OCI-M2 (cell line): ENCODE data around the gene STX10.
A peak's percentile ranks its signal among the peaks of the same experiment; 100 is the strongest.

Experiments
- DNase-seq: peaks from one replicate; lab custom pipeline; 2025; ENCODE audit not compliant: unreplicated experiment; lab: John Stamatoyannopoulos, UW

The STX10 gene

DNA sequence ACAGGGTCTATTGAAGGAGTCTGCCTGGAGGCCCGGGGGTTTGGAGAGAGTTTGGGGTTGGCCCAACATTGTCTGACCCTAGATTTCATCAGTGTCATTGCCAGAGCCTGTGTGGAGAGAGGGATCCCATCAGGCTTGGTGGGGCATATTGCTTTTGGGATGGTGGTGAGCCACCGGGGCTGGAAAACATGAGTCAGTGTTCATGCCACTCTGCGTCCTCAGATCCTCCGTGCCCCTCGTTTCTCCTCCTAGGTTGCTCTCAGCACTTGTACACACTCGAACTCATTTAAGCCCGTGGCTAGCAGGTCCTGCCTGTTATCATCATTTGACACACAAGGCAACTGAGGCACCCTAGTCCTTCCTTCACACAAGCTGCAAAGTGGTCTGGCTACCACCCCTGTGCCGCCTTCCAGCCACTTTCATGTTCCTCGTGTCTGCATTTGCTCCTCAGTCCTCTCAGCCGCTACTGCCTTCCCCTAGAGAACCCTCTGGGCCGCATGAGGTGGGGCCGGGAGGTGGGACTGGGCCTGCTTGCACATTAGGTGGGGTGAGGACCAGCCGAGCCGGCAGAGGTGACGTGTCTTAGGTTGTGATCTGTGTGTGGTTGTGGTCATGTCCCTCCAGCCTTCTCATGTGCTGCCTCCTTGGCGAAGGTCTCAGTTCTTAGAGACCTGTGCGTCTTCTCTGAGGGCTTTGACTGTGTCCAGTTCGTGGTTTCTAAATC is 28.5 kb downstream of the STX10 start:
- no peak for DNase-seq

DNA sequence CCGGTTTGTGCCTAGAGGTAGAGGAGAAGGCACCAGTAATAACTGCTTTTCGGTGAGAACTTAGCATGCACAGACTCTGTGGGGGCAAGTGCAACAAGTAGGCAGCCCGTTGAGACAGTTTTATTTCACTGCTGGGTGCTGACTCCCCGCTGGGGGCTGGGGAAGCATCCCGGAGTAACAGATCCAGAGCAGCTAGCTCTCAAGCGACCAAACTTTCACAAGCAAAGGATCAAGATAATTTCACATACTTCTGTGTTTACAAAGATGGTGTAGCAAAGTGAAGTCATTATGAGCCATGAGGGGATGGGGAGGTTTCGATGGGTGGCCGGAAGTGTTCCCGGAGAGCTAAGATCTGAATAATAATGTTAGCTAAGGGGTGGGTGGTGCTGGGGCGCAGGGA is 29.4 kb downstream of the STX10 start:
- no peak for DNase-seq

DNA sequence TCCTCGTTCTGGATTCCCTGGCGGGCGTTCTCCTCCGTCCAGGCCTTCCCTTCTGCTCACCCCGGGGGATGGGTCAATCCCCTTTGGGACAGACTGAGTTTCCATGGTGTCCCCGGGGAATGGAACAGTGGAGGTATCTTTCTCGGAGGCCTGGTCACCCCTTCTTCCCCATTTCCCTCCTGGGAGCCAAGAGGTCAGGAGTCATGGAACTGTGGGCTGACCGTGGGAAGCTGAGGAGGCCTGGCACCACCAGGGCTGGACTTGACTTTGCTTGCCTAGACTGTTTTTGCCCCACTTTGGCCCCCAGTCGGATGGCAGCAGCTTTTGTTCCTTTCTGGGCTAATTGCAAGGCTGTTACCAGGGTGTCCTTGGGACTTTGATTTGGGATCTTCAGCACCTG is 30.1 kb downstream of the STX10 start:
- no peak for DNase-seq

DNA sequence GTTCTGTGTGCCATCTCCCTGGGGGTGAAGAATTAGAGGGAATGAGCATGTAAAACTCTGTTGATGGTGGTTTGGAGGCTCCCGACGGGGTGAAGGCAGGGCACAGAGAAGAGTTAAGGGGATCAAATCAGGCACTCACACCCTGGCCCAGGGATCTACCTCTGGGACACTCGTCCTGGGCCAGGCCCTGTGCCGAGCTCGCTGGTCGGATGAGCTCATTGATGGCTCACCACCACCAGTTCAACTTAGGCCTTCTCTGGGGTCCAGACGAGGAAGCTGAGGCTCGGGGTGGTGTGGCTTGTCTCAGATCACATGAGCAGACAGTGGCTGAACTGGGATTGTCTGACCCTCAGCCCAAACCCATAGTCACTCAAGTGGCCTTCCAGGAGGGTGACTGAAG is 30.5 kb downstream of the STX10 start:
- no peak for DNase-seq

DNA sequence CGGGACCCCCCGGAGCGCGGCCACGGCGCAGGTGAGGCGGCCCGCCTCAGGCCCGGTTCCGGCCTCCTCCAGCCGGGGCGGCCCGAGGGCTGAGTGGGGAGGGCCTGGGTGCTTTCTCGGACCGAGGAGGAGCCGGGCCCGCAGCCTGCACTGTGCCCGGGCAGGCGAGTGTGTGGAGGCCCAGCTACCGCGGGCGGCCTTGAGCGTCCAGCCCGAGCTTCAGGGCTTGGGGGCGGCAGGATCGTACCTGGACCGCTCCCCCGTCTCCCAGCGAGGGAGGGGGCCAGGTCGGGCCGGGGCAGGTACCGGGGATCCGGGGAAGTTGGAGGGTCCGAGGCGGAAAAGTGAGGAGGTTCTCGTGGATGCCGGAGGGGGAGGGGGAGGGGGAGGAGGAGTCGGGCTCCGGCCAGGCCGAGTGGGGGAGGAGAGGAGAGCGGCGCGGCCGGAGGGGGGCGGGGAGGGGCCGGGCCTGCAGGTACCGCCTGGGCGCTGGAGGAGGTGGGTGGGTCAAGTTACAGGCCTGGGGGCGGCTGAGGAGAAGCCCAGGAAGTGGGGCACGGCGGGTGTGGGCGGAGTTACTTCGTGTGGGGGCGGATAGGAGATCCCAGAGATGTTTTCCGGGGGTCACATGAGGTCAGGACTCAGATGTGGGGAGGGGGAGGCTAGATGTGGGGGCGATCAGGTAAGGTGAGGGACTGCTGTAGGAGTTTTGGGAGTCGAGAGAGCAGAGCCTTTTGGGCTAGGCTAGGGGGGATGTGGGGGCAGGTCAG is 31.6 kb downstream of the STX10 start:
- DNase-seq = no peak

DNA sequence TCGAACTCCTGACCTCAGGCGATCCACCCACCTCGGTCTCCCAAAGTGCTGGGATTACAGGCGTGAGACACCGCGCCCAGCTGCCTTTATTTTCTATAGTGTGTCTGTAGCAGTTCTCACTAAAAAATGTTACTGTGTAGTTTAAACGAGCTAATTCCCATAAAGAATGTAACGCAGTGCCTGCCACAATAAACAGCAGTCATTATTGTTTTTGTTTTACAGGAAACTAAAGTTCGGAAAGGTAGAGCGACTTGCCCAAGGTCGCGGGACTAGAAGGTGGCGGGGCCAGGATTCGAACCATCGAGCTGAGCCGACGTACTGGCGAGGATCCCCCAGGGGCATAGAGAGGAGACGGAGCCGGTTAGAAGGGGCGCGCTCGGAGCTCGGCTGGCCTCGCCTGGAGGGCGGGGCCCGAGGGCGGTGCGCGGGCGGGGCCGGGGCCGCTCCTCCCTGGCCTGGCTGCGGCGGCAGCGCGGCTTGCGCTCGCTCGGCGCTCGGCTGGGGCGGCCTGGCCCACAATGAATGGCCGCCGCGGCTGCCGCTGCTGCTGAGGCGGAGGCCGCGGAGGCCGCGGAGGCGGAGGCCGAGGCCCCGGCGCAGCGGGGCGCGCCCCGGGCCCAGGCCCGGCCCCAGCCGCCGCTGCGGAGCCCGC is 32.3 kb downstream of the STX10 start, which contains the start of gene NACC1:
NACC1 (plus strand) TSS at position 493 of the 652 bp plus-strand sequence. CDS start 16,944 bp downstream, outside the sequence.
- DNase-seq = no peak

DNA sequence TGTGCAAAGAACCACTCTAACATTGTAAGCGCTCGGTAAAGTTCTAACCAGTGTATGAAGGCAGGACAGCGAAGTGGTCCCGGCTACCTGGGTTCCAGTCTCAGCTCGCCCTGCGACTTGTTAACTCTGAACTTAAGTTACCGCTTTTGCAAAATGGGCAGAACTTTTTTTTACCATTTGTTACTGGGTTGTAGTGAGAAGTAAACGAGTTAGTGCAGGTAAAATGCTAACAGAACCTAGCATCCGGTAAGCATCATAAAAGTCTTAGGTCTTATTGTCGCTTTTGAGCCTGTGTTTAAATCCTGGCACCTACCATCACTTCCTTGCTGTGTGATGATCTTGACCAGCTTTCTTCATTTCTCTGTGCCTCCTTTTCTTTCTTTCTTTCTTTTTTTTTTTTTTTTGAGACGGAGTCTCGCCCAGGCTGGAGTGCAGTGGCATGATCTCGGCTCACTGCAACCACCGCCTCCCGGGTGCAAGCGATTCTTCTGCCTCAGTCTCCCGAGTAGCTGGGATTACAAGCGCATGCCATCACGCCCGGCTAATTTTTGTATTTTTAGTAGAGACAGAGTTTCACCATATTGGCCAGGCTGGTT is 32.9 kb downstream of the STX10 start:
- DNase-seq = no peak

DNA sequence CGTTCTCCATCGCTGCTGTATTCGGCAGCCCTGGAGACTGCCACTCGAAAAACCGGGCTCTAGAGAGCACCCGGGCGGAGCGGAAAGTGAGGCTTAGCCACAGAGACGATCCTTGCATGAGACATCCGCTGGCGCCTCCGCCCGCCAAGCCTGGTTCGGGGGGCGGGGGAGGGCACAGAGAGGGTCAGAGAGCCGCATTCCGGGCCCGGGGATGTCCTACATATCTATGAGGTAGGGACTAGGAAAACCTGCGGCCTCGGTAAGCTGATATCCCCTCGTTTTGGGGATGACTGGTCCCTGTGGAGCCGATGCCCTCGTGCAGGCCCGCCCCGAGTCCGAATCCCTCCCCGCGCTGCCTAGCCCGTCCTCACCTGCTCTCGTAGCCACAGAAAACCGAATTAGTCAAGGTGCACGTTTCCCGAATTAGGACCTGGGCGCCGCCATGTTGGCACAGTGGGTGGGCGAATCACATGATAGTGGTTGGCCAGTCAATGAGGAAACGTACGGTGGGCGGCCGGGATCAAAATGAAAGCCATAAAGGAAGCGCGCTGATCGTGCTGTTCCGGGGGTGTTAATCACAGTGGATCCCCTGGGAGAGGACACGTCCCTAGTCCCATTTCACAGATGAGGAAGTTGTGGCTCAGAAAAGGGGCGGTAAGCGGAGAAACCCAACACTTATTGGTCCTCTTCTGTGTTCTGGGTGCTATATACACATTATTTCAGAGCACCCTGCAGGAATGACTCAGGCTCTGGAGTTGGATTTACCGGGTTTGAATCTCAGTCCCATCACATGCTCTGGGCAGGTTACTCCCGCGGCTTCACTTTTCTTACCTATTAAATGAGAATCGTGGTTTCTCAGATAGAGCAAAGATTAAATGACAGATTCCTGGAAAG is 33.6 kb downstream of the STX10 start, which contains the start of gene TRMT1:
TRMT1 (minus strand) TSS at position 459 of the 894 bp plus-strand sequence; CDS start at position 118, 341 bp downstream.
- peak; percentile 82 for DNase-seq

DNA sequence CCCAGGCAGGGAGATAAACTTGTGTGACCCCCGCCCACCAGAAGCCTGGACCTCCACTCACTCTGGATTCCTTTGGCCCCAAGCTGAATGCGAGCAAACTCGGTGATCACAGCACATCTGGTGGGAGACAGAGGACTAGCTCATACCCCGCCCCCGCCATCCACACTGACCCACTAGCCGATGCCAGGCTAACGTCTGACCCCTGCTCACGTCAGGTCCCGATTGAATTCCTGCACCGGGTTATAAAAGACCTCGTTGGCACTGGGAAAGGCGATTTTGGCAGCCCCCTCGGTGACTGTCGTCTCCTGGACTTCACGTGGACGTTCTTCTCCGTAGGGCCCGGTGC is 34.3 kb downstream of the STX10 start:
- DNase-seq = no peak

DNA sequence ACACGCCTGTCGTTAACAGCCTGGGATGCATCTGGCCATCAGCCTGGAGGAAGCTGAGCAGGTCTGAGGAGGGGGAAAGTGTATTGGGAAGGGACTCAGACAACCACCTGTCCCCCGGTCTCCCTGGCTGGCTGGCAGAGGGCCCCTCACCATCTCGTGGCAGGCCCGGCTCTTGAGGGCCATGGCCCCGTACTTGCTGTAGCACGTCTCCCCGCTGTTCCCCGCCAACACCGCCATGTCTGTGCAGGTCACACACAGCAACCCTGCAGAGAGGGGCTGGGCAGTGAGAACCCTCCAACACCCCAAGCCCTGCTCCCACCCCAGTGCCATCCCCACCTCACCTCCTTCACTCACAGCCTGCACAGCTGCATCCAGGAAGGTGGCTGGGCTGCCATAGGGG is 37.6 kb downstream of the STX10 start:
- DNase-seq = no peak

DNA sequence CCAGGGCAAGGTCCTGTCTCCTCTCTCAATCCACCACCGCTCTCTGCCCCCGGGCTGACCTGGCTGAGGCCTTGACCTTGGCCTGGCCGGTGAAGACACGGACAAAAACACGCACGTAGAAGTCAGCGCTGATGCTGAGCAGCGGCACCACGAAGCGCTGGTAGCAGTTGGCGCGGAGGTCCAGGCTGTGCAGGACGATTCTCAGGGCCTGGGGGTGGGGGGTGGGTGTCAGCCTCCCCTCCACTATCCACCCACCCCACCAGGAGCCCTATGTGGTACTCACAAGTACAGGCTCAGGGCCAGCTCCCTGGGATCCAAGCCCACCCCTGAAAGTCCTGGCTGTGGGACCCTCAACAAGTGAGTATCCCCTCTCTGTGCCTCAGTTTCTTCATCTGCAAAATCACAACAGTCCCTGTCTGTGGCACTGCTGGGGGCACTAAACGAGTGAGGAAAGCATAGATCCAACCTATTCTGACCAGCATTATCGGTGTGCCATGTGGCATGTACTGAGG is 40.0 kb downstream of the STX10 start:
- DNase-seq = no peak

DNA sequence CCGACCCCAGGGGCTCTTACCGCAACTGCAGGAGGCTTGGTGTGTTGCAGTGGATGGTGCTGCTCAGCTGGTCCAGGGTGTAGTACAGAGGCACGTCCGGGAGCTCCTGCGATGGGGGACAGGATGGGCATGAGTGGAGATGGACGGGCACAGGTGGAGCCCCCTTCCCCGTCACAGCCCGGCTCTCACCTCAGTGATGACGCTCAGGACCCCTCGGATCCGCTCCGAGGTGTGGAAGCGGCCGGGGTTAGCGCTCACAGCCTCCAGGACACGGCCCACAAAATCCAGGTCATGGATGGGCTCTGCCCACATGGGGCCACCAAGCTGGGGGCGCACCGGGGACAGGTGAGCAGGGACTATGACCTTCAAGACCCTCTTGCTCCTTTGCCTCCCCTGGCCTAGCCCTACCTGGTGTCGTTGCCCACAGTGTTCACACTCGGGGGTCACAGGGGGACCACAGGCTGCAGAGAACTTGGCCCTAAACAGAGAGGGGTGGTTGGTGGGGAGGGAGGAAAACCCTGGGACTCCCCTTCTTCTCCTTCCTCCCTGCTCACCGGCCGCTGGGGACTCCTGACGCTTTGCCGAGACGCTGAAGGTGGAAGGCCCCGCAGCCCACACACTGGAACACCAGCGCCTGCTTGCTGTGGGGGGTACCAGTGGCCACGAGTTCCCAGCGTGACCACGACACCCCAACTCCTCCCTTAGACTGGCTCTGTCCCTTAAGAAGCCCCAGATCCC is 40.6 kb downstream of the STX10 start:
- DNase-seq = no peak

DNA sequence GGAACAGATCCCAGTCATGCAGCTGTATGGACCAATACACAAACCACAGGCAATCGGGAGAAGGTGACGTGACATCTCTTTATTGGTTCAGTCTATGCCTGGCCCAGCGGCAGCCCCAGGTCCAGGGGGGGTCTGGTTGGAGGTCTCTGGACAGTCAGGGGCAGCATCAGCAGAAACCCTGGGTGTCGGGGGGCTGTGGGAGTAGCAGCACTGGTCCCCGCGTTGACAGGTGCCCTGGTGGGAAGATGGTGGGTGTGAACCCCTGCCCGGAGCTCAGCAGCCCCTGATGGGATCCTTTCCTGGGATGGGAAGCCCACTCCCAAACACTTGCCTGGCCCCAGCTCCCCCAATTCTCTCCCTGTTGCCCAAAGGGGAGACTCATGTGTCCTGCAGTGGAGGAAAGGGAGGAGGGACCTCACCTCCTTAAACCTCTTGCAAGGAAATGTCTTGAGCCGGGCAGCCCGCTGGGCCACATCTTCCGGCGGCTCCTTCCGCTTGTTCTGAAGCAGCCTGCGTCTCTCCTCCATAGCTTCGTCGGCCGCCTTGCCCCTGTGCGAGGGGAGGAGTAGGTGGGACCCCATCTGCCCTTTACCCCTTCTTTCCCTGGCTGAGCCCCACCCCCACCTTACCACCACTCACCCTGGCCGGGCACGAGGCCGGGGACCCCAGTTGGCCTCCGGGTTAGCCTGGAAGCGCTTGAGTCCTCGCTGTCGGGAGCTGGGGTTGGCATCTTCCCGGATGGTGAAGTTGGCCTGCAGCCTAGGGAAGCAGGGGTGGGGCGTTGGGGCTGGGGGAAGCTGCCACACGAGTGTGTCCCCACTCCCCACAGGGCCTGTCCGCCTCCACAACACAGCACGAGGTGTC is 45.1 kb downstream of the STX10 start:
- DNase-seq = no peak

DNA sequence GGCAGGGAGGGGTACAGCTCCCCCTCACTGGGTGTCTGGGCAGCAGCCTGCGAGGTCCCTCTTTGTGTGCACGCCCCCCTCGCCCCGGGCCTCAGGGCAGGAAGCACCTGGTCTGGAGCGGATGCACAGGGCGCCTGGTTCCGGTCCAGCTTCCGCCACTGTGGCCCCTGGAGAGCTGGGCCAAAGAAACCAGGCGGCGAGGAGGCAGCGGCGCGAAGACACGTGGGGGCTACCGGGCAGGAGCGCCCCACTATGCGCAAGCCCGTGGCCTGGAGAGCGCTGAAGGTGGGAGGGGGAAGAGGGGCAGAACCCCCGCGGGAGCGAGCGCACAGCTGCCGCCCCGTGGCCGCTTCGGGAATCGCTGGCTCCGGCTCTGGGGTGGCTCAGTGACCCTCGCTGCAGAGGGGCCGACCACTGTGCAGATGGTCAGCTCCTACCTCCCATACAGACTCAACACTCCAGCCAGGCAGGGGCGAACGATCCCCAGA is 45.8 kb downstream of the STX10 start:
- DNase-seq = no peak

DNA sequence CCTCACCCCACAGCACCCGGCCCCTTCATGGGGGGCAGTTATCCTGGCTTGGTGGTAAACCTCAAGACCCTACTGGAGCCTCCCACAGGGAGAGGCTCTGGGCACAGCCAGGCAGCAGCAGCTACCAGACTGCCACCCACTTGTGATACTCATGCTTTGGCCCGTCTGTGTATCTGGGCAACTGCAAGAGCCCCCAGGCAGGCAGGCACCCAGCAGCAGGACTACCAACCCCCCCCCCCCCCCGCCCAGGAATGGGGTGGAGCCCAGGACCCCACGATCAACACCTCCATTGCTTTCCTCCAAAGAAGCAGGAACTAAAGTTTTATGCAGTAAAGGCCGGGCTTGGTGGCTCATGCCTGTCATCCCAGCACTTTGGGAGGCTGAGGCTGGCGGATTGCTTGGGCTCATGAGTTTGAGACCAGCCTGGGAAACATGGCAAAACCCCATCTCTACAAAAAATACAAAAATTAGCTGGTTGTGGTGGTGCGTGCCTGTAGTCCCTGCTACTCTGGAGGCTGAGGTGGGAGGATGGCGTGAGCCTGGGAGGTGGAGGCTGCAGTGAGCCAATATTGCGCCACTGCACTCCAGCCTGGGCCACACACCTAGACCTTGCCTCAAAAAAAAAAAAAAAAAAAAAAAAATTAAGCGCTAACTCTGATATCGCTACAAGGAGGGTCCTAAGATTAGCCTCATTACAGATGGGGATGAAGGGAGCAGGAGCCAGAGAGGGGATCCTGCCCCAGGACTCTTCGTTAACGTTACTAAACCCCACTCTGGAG is 46.4 kb downstream of the STX10 start:
- DNase-seq = no peak

DNA sequence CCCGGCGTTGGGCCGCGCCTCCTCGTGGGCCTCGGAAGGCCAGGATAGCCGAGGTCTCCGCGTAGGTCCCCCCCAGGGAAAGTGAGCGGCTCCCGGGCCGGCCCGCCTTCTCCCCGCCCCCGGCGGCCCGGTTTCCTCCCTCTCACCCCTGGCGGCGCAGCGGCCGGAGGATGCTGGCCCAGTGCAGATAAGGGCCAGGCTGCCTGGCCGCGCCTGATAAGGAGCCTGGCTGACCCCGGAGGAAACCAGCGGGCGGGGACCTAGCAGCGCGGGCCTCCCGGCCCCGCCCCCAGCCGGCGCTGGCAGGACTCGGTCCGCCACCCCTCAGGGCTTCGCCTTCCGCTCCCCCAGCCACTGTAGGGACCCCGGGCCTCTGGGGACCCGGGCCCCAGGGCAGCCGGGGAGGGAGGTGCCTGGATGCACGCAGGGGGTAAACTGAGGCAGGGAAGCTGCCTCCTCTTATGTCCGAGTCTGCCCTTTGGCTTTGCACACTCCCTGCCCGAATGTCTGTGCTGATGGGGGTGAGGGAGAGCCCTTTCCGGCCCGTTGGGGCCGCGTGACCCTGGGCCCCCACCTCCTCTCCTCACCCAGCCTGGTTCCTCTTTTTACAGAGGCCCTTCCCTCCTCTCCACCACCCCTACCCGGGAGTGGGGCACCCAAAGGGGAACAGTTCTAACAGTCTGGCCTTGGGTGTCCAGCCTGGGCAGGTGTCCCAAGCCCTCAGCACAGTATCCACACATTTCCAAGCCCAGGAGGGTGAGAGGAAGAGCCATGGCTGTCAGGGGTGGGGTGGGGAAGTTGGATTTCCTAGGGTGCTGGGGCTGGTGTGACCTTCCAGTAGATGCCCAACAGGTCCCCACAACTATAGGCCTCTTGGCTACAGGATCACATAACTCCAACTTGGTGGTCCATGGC is 47.3 kb downstream of the STX10 start, which contains the start of gene LYL1:
LYL1 (minus strand) TSS at position 193 of the 915 bp plus-strand sequence. CDS start 1,687 bp downstream, outside the sequence.
- DNase-seq = no peak

DNA sequence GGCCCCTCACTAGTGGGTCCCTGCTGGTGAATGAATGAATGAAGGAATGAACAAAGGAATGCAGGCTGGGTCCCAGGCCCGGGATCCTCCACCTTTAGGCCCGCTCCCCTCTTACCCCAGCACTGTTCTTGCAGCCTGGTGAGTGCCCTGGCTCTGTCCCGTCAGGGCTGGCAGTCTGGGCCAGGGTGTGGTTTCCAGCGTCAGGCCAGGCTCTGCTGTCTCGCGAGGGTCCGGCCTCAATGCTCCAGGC is 47.8 kb downstream of the STX10 start:
- no peak for DNase-seq
